Right lobe of liver (tissue), 6 donors: ENCODE measurements around the gene IST1. TPM values are rescaled to one million over a fixed set of nuclear protein-coding genes. Genes with fewer than 3 reads are reported as not detected.

Experiments used
- ATAC-seq, 4 donors: fragments of 200-7000 bp; cut with Tn5 transposase; one replicate each; pipeline ENCODE4 v1.9.1; 2020; ENCODE audit warnings: mild to moderate bottlenecking in 4 of 4, moderate library complexity in 4 of 4
- DNase-seq, 3 donors: peaks; one replicate each; pipeline ENCODE4 v3.0.0-alpha.2; 2020
- H3K27ac ChIP-seq, 3 donors: fragments of 200-600 bp; one replicate each; pipeline ENCODE4 v1.8.0; 2022
- H3K27me3 ChIP-seq, 2 donors: fragments of 200-600 bp; one replicate each; pipeline ENCODE4 v1.8.0; 2022
- H3K36me3 ChIP-seq, 4 donors: fragments of 200-600 bp; sonication (generic) in 1 of 4; one replicate each; pipeline versions ENCODE4 v1.5.1 to v1.8.0; 2017 to 2022; ENCODE audit warnings: control low read depth in 1 of 4
- H3K4me1 ChIP-seq, 4 donors: fragments of 200-600 bp; sonication (generic) in 1 of 4; one replicate each; pipeline versions ENCODE4 v1.5.1 to v1.8.0; 2017 to 2022; ENCODE audit warnings: control low read depth in 1 of 4
- H3K4me3 ChIP-seq, 3 donors: fragments of 200-600 bp; one replicate each; pipeline ENCODE4 v1.8.0; 2022
- H3K9me3 ChIP-seq, 4 donors: fragments of 200-600 bp; sonication (generic) in 1 of 4; one replicate each; pipeline versions ENCODE4 v1.5.1 to v1.8.0; 2017 to 2022; ENCODE audit warnings: control low read depth in 1 of 4
- CTCF ChIP-seq, 4 donors: fragments of 200-600 bp in 3 of 4; fragments of 450-650 bp in 1 of 4; IDR thresholded peaks; one replicate each; pipeline versions ENCODE4 v1.5.1 to v1.8.0; 2016 to 2022; ENCODE audit warnings: antibody characterized with exemption in 4 of 4, mild to moderate bottlenecking in 2 of 4
- POLR2A ChIP-seq: fragments of 450-650 bp; IDR thresholded peaks from one replicate; pipeline ENCODE4 v1.6.1; 2017; ENCODE audit warnings: antibody characterized with exemption, mild to moderate bottlenecking
- WGBS: methylation state at CpG from one replicate; pipeline ENCODE4 v1.1.6; 2018; ENCODE audit warnings: low coverage, low lambda C conversion rate; ENCODE audit not compliant: insufficient coverage; ENCODE audit errors: missing lambda C conversion rate; 5-methylcytosine and 5-hydroxymethylcytosine counted together
- intact Hi-C, 2 donors: fragments of 100-400 bp; cut with DNase I; formaldehyde crosslinking; loops; one replicate each; pipeline versions ENCODE4 v1.11.2 to v1.14.1; 2022
- total RNA-seq, 6 experiments: library from RNA; depleted of rRNA in 2 of 6; stranded (reverse); fragments of >200 nt in 2 of 6; fragmentation: NEBNext Ultra II Directional in 3 of 6; extraction: Animal tissue kit (Norgen Biotek cat#: 25700) in 3 of 6; gene quantifications; one replicate each; pipeline versions ENCODE4 v1.1.0 to v1.2.4, GENCODE V29; 2016 to 2023
- donor health status: DM: no; HTN: yes; CAD: no.
- donor health status: DM: no; HTN: no; CAD: no.
- donor health status: DM: no; HTN: no; CAD: no.
- donor health status: DM: no; HTN: yes; CAD: no.
- donor health status: DM: no; HTN: yes; CAD: no.

IST1 gene
- total RNA-seq, 6 experiments from 2014 or later: 44.7 to 73.4 (median 65.5) TPM

- Histone ChIP-seq H3K27me3 (no peaks in the 10 kb centered on the region), H3K27ac (no peak overlapping the region), H3K4me3 (no peak overlapping the region), H3K9me3 (no peaks in the 10 kb centered on the region), H3K4me1 (peaks cover 0 to 4% (median 2%) of the 10 kb centered on the region in 4 donors), H3K36me3 (peaks cover 25 to 96% (median 62%) of the 10 kb centered on the region in 4 donors)
- WGBS: 88% methylated on average over 5 of the region's 10 CpGs
- no peak for ATAC-seq
- TF ChIP-seq POLR2A (no peak), CTCF (IDR thresholded peaks at IDR 0.05) (no peak)
- intact Hi-C loops: no loop called here
- DNase-seq: no peak
Measured at GRCh38 chr16:71923941-71924690, 28.8 kb downstream of the IST1 start.

- Histone ChIP-seq H3K9me3 (no peaks in the 10 kb centered on the region), H3K4me1 (peaks cover 0 to 6% (median 2%) of the 10 kb centered on the region in 4 donors), H3K27ac (no peak overlapping the region), H3K27me3 (no peaks in the 10 kb centered on the region), H3K4me3 (no peak overlapping the region), H3K36me3 (peaks cover 25 to 96% (median 59%) of the 10 kb centered on the region in 4 donors)
- DNase-seq: no peak
- no peak for TF ChIP-seq CTCF (IDR thresholded peaks at IDR 0.05)
- no peak for TF ChIP-seq POLR2A
- intact Hi-C loops: no loop called here
- 95% methylated on average over 2 of the region's 2 CpGs for WGBS
- ATAC-seq: peak in 3 of 4 donors; percentile 40 to 60 (median 59)
Measured at GRCh38 chr16:71924710-71925109, 29.4 kb downstream of the IST1 start.

DNA sequence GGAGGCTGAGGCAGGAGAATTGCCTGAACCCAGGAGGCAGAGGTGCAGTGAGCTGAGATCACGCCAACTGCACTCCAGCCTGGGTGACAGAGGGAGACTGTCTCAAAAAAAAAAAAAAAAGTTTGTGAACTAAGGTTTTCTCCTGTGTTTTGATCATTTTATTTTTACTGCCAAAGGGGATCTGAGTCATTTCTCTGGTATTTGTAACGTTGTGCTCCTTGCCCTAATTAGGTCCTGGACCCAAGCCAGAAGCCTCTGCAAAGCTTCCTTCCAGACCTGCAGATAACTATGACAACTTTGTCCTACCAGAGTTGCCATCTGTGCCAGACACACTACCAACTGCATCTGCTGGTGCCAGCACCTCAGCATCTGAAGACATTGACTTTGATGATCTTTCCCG lies 32.1 kb downstream of the IST1 start:
- Histone ChIP-seq H3K27me3 (no peaks in the 10 kb centered on the region), H3K36me3 (peaks cover 13 to 84% (median 37%) of the 10 kb centered on the region in 4 donors), H3K27ac (peak overlapping the region in 2 of 3 donors; percentile 37 to 42), H3K9me3 (no peaks in the 10 kb centered on the region), H3K4me3 (no peak overlapping the region), H3K4me1 (peaks cover 0 to 7% (median 2%) of the 10 kb centered on the region in 4 donors)
- intact Hi-C loops: no loop called here
- DNase-seq: no peak
- WGBS: 44% methylated on average over 3 of the region's 3 CpGs
- TF ChIP-seq POLR2A (no peak), CTCF (IDR thresholded peaks at IDR 0.05) (no peak)
- peak; percentile 51 to 57 (median 54) for ATAC-seq

- no peaks in the 10 kb centered on the region for H3K9me3 ChIP-seq
- peak overlapping the region in 1 of 3 donors; percentile 42 for H3K27ac ChIP-seq
- H3K4me1 ChIP-seq: peaks cover 0 to 7% (median 2%) of the 10 kb centered on the region in 4 donors
- ATAC-seq: peak; percentile 28 to 48 (median 33)
- 59% methylated on average over 3 of the region's 5 CpGs for WGBS
- no peaks in the 10 kb centered on the region for H3K27me3 ChIP-seq
- H3K4me3 ChIP-seq: no peak overlapping the region
- DNase-seq: no peak
- TF ChIP-seq CTCF (IDR thresholded peaks at IDR 0.05): no peak
- no peak for TF ChIP-seq POLR2A
- H3K36me3 ChIP-seq: peaks cover 11 to 80% (median 33%) of the 10 kb centered on the region in 4 donors
- intact Hi-C loops: no loop called here
Measured at GRCh38 chr16:71927787-71928186, 32.5 kb downstream of the IST1 start.
